H1 (cell line): ENCODE results near the gene OCRL. TPM values are rescaled to one million over a fixed set of nuclear protein-coding genes. Genes with fewer than 3 reads are reported as not detected.
"Not testable (repeated sequence)": the region's sequence is repeated elsewhere in the genome, so short reads cannot be mapped to it uniquely, and the experiment has no call there.

ENCODE experiments used
- CTCF ChIA-PET: fragments of 300-600 bp; sonication (Branson Sonifier 250); formaldehyde crosslinking; loops from one replicate; lab custom pipeline; 2021; ENCODE audit not compliant: partially characterized antibody; lab: Charles Lee
- POLR2A ChIA-PET: fragments of 300-600 bp; sonication (Branson Sonifier 250); formaldehyde crosslinking; loops from one replicate; lab custom pipeline; 2021; ENCODE audit warnings: inconsistent platforms; ENCODE audit not compliant: partially characterized antibody; lab: Charles Lee
- DNase-seq, 2 experiments: peaks; one replicate each; pipeline versions ENCODE4 v3.0.0 to v3.0.0-alpha.2; 2010 to 2022; ENCODE audit warnings: low spot score in 2 of 2, low read depth in 1 of 2, mixed read lengths in 1 of 2
- FAIRE-seq: peaks from 2 replicates; lab custom pipeline; 2011; peaks lifted over from hg19 to GRCh38; lab: Jason Lieb, UNC
- H2AFZ ChIP-seq: 2 replicates; pipeline ENCODE4 v1.8.1; 2012; ENCODE audit warnings: low read length, inconsistent platforms
- H2AK5ac ChIP-seq: 2 replicates; pipeline ENCODE4 v1.6.1; 2013; ENCODE audit warnings: low read depth, low read length
- H2BK120ac ChIP-seq: replicated peaks from 2 replicates; pipeline ENCODE3; 2013; ENCODE audit warnings: low read depth, low read length, inconsistent platforms
- H2BK12ac ChIP-seq: 2 replicates; pipeline ENCODE4 v1.6.1; 2013; ENCODE audit warnings: low read depth, low read length
- H2BK15ac ChIP-seq: 2 replicates; pipeline ENCODE4 v1.6.1; 2013; ENCODE audit warnings: low read length
- H2BK20ac ChIP-seq: 2 replicates; pipeline ENCODE4 v1.6.1; 2013; ENCODE audit warnings: low read length
- H2BK5ac ChIP-seq: 2 replicates; pipeline ENCODE4 v1.6.1; 2013; ENCODE audit warnings: low read depth, low read length
- H3K14ac ChIP-seq: 2 replicates; pipeline ENCODE4 v1.6.1; 2013; ENCODE audit warnings: inconsistent platforms; ENCODE audit not compliant: insufficient read length
- H3K18ac ChIP-seq: 2 replicates; pipeline ENCODE4 v1.6.1; 2013; ENCODE audit warnings: low read length; ENCODE audit errors: extremely low read depth
- H3K23ac ChIP-seq: 2 replicates; pipeline ENCODE4 v1.6.1; 2013; ENCODE audit warnings: inconsistent platforms; ENCODE audit not compliant: insufficient read length
- H3K23me2 ChIP-seq: 2 replicates; pipeline ENCODE4 v1.6.1; 2013; ENCODE audit warnings: low read depth, low read length
- H3K27ac ChIP-seq: 2 replicates; pipeline ENCODE4 v1.6.1; 2011; ENCODE audit warnings: low read depth, low read length, inconsistent platforms
- H3K27me3 ChIP-seq, 4 experiments: replicated peaks in 1 of 4; 1 replicate in 1 of 4; 2 replicates in 3 of 4; pipeline versions ENCODE4 v1.6.1 to v1.8.1; 2011 to 2013; ENCODE audit warnings: low read length in 3 of 4, mild to moderate bottlenecking in 3 of 4, inconsistent platforms in 2 of 4, mixed read lengths in 2 of 4, moderate library complexity in 1 of 4; ENCODE audit not compliant: control insufficient read depth in 3 of 4, insufficient read depth in 3 of 4; ENCODE audit errors: extremely low read depth in 1 of 4
- H3K36me3 ChIP-seq, 4 experiments: 2 replicates each; pipeline versions ENCODE4 v1.6.1 to v1.8.1; 2011 to 2013; ENCODE audit warnings: mild to moderate bottlenecking in 4 of 4, low read length in 3 of 4, moderate library complexity in 2 of 4, control low read depth in 1 of 4, inconsistent platforms in 1 of 4; ENCODE audit not compliant: insufficient read depth in 4 of 4, control insufficient read depth in 2 of 4
- H3K4ac ChIP-seq: replicated peaks from 2 replicates; pipeline ENCODE3; 2013; ENCODE audit warnings: low read length, low read depth, mixed read lengths, inconsistent platforms; ENCODE audit not compliant: insufficient read length
- H3K4me1 ChIP-seq, 4 experiments: replicated peaks in 1 of 4; 1 replicate in 1 of 4; 2 replicates in 3 of 4; pipeline versions ENCODE4 v1.6.1 to v1.8.1; 2011 to 2013; ENCODE audit warnings: low read length in 3 of 4, inconsistent platforms in 2 of 4, mixed read lengths in 1 of 4; ENCODE audit not compliant: insufficient read depth in 4 of 4, control insufficient read depth in 3 of 4
- H3K4me2 ChIP-seq, 2 experiments: 2 replicates each; pipeline versions ENCODE4 v1.6.1 to v1.8.1; 2011 to 2013; ENCODE audit warnings: low read depth in 2 of 2, low read length in 2 of 2, control low read depth in 1 of 2, inconsistent platforms in 1 of 2, mild to moderate bottlenecking in 1 of 2; ENCODE audit not compliant: insufficient read depth in 1 of 2
- H3K4me3 ChIP-seq, 4 experiments: fragments of 200-600, 300-600 bp in 1 of 4; sonication (generic), shearing (Covaris generic), sonication (Bioruptor Twin) in 1 of 4; 2 replicates each; pipeline versions ENCODE4 v1.5.1 to v1.8.1; 2011 to 2016; ENCODE audit warnings: low read length in 4 of 4, low read depth in 3 of 4, control low read depth in 2 of 4, inconsistent platforms in 2 of 4, mild to moderate bottlenecking in 2 of 4, mixed read lengths in 1 of 4, moderate library complexity in 1 of 4; ENCODE audit not compliant: insufficient read depth in 2 of 4; ENCODE audit errors: extremely low read depth in 1 of 4
- H3K56ac ChIP-seq: replicated peaks from 2 replicates; pipeline ENCODE3; 2013; ENCODE audit warnings: low read depth, mild to moderate bottlenecking, mixed read lengths, low read length, inconsistent platforms; ENCODE audit not compliant: insufficient read length
- H3K79me1 ChIP-seq: 2 replicates; pipeline ENCODE4 v1.6.1; 2013; ENCODE audit warnings: low read depth, low read length, control low read depth
- H3K79me2 ChIP-seq, 2 experiments: 2 replicates each; pipeline versions ENCODE4 v1.6.1 to v1.8.1; 2012 to 2013; ENCODE audit warnings: low read length in 2 of 2, mild to moderate bottlenecking in 2 of 2, inconsistent platforms in 1 of 2; ENCODE audit not compliant: insufficient read depth in 2 of 2, control insufficient read depth in 1 of 2
- H3K9ac ChIP-seq, 4 experiments: replicated peaks in 1 of 4; 1 replicate in 1 of 4; 2 replicates in 3 of 4; pipeline versions ENCODE4 v1.6.1 to v1.8.1; 2011 to 2013; ENCODE audit warnings: low read depth in 3 of 4, low read length in 3 of 4, control low read depth in 2 of 4, mild to moderate bottlenecking in 2 of 4, moderate library complexity in 2 of 4, inconsistent platforms in 1 of 4; ENCODE audit errors: extremely low read depth in 1 of 4
- H3K9me3 ChIP-seq, 2 experiments: 2 replicates each; pipeline versions ENCODE4 v1.6.1 to v1.8.1; 2012 to 2013; ENCODE audit warnings: mild to moderate bottlenecking in 2 of 2, moderate library complexity in 2 of 2, control low read depth in 1 of 2, inconsistent platforms in 1 of 2, low read depth in 1 of 2, low read length in 1 of 2, mixed read lengths in 1 of 2; ENCODE audit not compliant: insufficient read depth in 2 of 2
- H4K20me1 ChIP-seq, 2 experiments: replicated peaks in 1 of 2; 2 replicates each; pipeline versions ENCODE3 to v1.8.1; 2011 to 2013; ENCODE audit warnings: inconsistent platforms in 2 of 2, low read length in 2 of 2, mild to moderate bottlenecking in 1 of 2; ENCODE audit not compliant: insufficient read depth in 2 of 2, control insufficient read depth in 1 of 2
- H4K5ac ChIP-seq: 2 replicates; pipeline ENCODE4 v1.6.1; 2013; ENCODE audit warnings: low read length, low read depth, mixed read lengths, inconsistent platforms; ENCODE audit not compliant: insufficient read length
- H4K8ac ChIP-seq: 2 replicates; pipeline ENCODE4 v1.8.0; 2013; ENCODE audit warnings: mild to moderate bottlenecking, moderate library complexity, low read length, inconsistent platforms; ENCODE audit not compliant: insufficient read depth; ENCODE audit errors: extremely low read depth
- H4K91ac ChIP-seq: replicated peaks from 2 replicates; pipeline ENCODE3; 2013; ENCODE audit warnings: low read length, mixed read lengths, inconsistent platforms; ENCODE audit not compliant: insufficient read length
- WGBS, 2 experiments: shearing (Covaris generic) in 1 of 2; methylation state at CpG; one replicate each; pipeline versions ENCODE4 v1.1.6 to v1.1.7; 2013 to 2015; ENCODE audit warnings: low lambda C conversion rate in 2 of 2, mixed read lengths in 2 of 2, inconsistent platforms in 1 of 2, low coverage in 1 of 2, missing lambda C conversion rate in 1 of 2; ENCODE audit not compliant: insufficient replicate concordance in 2 of 2, insufficient coverage in 1 of 2, insufficient read length in 1 of 2; ENCODE audit errors: extremely low coverage in 1 of 2, missing lambda C conversion rate in 1 of 2; 5-methylcytosine and 5-hydroxymethylcytosine counted together
- polyA plus RNA-seq, 7 experiments: library from polyadenylated mRNA; depleted of rRNA in 3 of 7; stranded (reverse) in 5 of 7; unstranded in 2 of 7; fragments of >200 nt in 5 of 7; fragments of 200-250 nt in 2 of 7; gene quantifications; 1 replicate in 5 of 7; 2 replicates in 1 of 7; 4 replicates in 1 of 7; pipeline versions ENCODE4 v1.2.1 to v1.2.3, GENCODE V29; 2011 to 2013; ENCODE audit warnings: missing spikeins in 2 of 7, mixed read lengths in 2 of 7
- total RNA-seq: library from RNA; stranded (reverse); fragmentation: NEBNext Ultra II Directional; extraction: Animal tissue kit (Norgen Biotek cat#: 25700); gene quantifications from 2 replicates; pipeline ENCODE4 v1.2.1, GENCODE V29; 2021

Gene OCRL
- total and polyA plus RNA-seq, 2 of the 8 experiments (the other 6 are each of a cell fraction or from before 2014, with no cell fraction given), result 12.7 to 15.1 TPM

- H2BK5ac ChIP-seq, H3K4ac ChIP-seq, H4K8ac ChIP-seq, H4K20me1 ChIP-seq, H3K23ac ChIP-seq, H3K4me1 ChIP-seq, H3K56ac ChIP-seq, H3K4me2 ChIP-seq, H2BK120ac ChIP-seq, H3K9ac ChIP-seq, H3K23me2 ChIP-seq, H3K79me2 ChIP-seq, H3K4me3 ChIP-seq, FAIRE-seq, H3K18ac ChIP-seq, H3K27me3 ChIP-seq, H3K27ac ChIP-seq, H2BK15ac ChIP-seq, H2BK20ac ChIP-seq, H4K91ac ChIP-seq, DNase-seq, H2AFZ ChIP-seq, H3K79me1 ChIP-seq, CTCF ChIA-PET, H2BK12ac ChIP-seq, H3K14ac ChIP-seq, H3K9me3 ChIP-seq, H4K5ac ChIP-seq, H2AK5ac ChIP-seq: not testable (repeated sequence)
- H3K36me3 ChIP-seq, result peaks cover 3 to 45% (median 19%) of the 10 kb centered on the region in 4 experiments; a peak in 6 of 8 replicates
- WGBS, 2 experiments, result 92% methylated on average over 4 of the region's 4 CpGs; no CpG with 5 or more reads in 1 of the 2 experiments
- POLR2A ChIA-PET, result interaction anchor here (1.1 kb wide), 1 partner anchor 15 kb away, joined by 3 read pairs; no protein-coding TSS in a partner anchor
Observed at GRCh38 chrX:129573652-129574051, 33.6 kb downstream of the OCRL start.
